GM21529 (cell line): Measurements from ENCODE around the gene DRAXIN.

Source experiments
- ATAC-seq: cut with Tn5 transposase; IDR thresholded peaks from one replicate; pipeline ENCODE4 v1.9.1; 2021; ENCODE audit not compliant: unreplicated experiment

Gene DRAXIN

DNA sequence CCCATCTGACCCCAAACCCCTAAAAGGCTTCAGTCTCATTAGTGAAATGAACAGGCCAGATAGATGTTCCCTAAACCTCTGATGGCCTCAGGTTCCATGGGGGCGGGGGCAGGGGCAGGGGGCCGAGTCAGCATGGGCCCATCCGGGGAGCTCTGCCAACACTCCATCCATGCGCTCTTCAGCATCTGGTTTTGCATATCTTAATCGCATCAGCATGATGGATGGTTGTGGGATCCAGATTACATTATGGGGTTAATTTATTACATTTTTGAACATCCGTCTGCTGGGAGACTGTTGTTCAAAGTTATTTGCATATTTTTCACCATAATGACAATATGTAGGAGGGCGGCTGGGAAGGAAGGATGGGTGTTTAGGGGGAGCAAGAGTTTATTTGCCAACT, 7.4 kb upstream of the DRAXIN start:
- no peak for ATAC-seq

GRCh38 chr1:11685210-11685752, 6.2 kb upstream of the DRAXIN start:
- ATAC-seq = no peak

DNA sequence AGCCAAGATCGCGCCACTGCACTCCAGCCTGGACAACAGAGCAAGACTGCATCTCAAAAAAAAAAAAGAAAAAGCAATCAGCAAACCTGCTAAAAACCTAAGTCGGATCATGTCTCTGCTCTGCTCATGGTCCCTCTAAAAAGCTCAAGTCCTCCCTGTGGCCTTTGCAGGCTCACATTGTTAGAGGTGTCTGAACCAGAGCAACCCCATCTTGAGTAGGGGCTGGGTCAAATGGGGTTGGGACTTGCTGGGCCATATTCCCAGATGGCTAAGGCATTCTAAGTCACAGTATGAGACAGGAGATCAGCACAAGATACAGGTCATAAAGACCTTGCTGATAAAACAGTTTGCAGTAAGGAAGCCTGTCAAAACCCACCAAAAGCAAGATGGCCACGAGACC, 3.0 kb upstream of the DRAXIN start:
- ATAC-seq = no peak

- no peak for ATAC-seq
Measured at GRCh38 chr1:11690397-11691301, 861 bp upstream of the DRAXIN start.

DNA sequence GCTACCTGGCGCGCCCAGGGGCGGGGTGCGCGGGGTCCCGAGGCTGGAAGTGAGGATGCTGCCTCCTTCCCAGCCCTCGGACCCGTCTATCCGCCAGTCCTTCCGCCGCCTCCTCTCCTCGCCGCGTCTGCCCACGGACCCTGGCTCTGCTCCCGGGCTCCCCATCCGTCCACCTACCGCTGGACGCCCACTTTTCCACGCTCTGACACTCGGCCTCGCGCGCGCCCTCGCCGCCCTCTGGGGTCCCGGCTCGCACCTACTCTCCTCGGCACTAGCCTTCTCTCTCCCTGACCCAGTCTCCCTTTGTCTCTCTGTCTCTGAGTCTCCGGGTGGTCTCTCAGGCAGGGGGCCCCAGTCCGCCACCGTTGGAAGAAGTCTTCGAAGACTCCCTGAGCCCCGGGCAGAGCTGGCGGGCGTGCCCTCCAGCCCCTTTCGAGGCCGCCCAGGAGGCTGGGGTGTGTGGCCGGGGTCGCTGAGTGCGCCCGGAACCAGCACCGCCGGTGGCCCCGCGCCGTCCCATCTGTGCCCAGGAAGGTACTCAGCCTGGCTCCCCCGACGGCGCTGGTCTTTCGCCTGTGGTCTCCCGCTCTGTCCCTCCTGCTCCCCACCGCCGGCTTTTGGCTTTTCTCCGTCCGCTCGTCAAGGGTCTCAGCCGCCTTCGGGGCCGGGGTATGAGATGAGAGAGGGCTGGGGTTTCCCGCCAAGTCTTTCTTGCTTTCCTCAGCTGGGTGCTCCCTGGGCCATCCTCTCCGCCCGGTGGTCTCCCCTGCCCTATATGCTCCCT, 610 bp downstream of the DRAXIN start:
- ATAC-seq = no peak

DNA sequence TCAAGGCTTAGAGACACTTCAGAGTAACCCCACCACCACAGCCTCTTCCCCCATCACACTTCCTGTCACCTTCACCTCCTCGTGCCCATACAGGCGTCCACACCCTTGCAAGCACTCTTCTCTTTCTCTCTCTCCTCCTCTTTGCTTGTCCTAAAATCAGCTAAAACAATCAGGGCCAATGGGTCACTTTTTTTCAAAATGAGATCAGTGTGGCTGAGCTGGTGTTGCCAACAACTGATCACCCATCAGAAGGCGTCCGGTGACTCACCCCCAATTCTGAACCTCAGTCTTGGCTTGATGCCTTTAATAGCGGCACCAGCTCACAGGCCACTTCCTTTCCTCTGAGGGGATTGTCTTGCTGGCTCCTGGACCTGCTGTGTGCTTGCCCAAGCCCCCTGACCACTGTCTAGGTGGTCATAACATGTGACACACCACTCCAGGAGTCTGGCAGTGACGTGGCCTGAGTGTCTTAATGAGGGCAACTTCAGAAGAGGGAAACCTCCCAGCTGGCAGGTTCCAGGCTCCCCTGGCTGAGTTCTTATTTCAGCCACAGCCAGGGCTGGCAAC, 1.6 kb downstream of the DRAXIN start:
- ATAC-seq = no peak

- ATAC-seq = no peak
Measured at GRCh38 chr1:11693917-11694316, 2.4 kb downstream of the DRAXIN start.

DNA sequence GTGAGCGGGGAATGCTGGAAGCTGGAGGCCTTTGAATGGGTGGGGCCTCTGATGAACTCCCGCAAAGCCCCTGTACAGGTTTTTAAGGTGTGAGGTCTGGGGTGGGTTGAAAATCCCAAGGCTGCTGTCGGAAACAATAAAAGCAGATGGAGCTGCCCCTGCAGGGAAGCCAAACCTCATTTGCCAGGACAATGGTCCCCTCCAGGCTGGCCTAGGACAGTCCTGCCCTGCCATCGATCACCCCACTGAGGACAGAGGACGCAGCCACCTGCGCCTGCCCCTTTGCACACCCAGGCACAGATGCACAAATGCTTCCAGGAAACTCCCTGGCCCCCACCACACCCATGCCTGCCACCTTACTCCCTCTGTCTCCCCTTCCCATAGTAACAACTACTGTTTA, 4.4 kb downstream of the DRAXIN start:
- no peak for ATAC-seq

- ATAC-seq = no peak
Measured at GRCh38 chr1:11697188-11697892, 5.8 kb downstream of the DRAXIN start.

DNA sequence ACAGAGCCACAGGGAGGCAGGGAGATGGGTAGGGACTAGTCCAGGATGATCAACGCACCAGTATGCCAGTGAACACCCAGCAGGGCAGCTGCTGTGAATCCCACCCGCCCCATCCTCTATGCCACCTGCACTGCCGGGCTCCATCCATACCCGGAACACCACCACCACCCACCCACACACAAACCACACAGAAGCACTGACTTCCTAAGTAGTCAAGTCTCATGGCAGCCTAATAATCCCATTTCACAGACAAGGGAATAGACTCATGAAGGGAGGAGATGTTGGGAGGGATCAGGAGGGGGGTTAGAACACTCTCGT, 6.3 kb downstream of the DRAXIN start:
- no peak for ATAC-seq

GRCh38 chr1:11700601-11701467, 9.3 kb downstream of the DRAXIN start:
- no peak for ATAC-seq

GRCh38 chr1:11701551-11701961, 10.0 kb downstream of the DRAXIN start:
- ATAC-seq = no peak

DNA sequence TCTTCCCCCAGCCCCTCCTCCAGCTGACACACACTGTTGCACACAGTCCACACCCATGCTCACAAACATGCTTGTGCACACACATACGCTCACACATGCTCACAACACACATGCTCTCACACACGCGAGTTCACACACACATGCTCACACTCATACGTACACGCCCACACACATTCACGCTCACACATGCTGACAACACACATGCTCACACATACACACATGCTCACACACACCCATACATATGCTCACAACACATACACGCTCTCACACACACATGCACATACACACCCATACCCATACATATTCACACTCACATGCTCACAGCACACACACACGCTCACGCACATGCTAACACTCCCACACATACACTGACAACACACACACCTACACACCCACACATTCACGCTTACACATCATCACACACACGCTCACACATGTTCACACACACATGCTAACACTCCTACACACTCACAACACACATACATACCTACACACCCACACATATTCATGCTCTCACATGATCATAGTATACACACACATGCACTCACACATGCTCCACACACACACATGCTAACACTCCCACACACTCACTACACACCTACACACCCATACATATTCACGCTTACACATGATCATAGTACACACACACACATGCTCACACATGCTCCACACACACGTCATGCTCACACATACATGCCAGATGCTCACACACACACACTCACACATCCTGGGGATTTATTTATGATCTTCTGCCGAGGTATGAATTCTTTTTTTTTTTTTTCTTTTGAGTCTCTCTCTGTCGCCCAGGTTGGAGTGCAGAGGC, 10.7 kb downstream of the DRAXIN start:
- ATAC-seq = no peak

DNA sequence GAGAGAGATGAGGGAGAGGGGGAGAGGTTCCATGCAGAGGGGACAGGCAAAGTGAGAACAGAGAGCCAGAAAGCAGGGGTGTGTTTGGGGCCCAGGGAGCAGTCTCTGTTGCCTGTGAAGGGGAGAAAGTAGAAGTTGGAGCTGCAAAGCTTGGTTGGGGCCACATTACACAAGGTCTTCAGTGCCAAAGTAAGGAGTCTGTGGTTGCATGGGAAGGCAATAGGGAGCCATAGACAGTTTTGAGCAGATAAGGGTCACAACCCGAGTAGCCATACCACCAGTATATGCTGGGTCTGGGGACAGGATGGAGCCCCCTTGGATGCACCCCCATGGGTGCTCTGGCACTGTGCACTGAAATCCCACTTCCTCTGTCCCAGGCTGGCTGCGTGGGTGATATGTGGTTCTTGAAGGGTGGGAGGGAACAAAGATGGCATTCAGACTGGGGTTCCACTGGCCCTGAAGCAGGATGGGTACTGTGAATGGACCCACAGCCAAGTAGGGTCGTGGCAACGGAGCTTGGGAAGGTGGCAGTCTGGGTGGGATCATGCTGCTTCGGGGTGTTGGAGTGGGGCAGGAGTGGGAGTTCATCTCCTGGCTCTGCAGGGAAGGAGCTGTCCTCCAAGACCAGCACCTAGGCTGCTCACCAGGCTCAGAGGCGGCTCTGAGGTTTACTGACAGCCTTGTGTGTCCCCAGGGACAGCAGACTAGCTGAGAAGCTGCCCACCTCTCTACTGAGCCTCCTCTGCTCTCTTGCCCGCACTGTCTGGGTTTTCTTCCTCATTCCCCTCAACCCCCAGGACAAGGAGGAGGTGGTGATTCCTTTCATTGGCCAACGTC, 12.1 kb downstream of the DRAXIN start:
- ATAC-seq = no peak

DNA sequence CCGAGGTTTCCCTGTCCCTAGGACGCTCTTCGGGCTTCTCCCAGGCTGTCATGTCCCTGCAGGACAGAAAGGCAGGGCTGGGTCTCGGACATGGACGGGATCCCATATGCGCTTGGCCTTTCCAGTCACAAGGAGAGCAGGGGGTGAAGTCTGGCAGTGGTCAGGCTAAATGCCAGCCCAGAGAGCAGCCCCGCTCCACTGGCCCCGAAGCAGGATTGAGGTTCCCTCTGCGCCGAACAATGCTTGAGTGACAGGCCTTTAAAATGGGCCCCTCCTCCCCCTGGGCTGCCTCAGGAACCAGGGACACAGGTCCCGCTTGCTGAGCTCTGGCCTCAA, 12.7 kb downstream of the DRAXIN start:
- ATAC-seq = no peak

- no peak for ATAC-seq
Measured at GRCh38 chr1:11704691-11705475, 13.4 kb downstream of the DRAXIN start.

DNA sequence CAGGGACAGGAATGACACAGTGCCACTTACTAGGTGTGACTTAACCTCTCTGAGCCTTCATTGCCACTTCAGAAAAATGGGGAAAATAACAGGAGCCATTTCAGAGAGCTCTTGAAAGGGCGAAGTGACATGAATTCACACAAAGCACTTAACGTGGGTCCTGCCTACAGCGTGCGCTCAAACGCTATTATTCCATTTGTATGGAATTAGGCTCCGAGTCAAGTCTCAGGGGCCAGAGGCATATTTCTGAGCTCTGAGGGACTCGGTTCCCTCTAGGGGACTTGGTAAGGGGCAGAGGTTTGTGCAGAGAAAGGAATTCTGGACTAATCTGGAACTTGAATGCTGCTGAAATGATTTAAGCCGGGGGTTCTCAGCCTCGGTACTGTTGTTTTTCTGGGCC, 14.1 kb downstream of the DRAXIN start:
- no peak for ATAC-seq

GRCh38 chr1:11706292-11706691, 14.8 kb downstream of the DRAXIN start:
- no peak for ATAC-seq
